Fibroblast of skin of left quadriceps (primary cell): ENCODE measurements around the gene GAL3ST1.

Source experiments
- DNase-seq, 2 experiments: peaks; one replicate each; pipeline ENCODE4 v3.0.0-alpha.2; 2013; ENCODE audit warnings: low read depth in 2 of 2

The GAL3ST1 gene

DNA sequence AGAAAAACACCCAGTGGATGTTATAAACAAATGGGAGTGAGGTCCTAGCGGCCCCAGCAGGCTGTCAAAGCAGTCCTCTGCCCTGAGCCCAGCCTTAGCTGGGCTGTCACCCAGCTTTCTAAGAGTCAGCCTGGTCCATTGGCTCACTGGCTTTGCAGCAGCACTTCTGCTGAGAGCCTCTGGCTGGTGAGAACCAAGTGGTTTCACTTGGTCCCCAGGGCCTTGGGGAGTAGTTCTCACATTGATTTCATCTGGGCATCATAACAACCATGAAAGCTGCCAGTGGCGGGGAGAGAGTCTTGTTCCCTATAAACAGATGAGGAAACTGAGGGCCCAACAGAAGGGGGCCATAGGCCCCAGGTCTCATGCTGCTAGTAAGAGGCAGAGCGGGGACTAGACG lies 39.3 kb downstream of the GAL3ST1 start:
- DNase-seq = no peak

DNA sequence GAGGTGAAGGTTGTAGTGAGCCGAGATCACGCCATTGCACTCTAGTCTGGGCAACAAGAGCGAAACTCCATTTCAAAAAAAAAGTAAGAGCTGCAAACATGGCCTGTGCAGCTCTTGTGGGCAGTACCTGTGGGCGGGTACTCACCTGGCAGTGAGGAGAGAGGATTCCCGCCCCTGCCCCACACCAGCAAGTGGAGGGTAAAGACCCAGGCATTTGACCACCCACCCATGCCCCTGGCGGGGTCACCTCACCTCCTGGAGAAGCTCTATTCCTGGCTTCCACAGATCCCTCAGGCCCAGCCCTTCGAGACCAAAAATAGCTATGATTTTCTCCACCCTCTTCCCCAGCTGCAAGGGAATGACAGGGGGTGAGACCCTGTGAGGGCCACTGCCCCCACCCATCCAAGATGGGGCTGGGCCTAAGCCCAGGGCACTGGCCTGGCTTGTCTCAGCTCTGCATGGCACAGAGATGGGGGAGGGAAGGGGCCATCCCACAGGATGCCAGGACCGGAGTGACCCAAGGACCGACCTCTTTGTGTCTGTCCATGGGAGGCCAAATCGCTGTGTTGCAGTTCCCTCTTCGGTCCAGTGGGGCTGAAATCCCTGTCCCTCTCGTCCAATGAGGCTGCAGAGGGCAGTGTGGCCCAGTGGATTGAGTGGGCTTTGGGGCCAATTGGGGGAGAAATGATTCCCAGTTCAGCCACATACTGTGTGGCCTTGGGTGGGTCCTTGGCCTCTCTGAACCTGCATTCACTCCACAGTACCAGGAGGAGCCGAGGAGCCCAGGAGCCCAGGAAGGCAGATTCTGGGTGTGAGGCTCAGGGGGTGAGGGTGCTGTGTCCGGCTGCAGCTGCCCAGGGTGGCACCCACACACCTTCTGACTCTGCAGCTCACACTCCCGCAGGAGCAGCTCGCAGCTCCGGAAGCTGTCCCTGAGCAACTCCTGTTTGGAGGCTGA lies 42.5 kb downstream of the GAL3ST1 start:
- DNase-seq = no peak

DNA sequence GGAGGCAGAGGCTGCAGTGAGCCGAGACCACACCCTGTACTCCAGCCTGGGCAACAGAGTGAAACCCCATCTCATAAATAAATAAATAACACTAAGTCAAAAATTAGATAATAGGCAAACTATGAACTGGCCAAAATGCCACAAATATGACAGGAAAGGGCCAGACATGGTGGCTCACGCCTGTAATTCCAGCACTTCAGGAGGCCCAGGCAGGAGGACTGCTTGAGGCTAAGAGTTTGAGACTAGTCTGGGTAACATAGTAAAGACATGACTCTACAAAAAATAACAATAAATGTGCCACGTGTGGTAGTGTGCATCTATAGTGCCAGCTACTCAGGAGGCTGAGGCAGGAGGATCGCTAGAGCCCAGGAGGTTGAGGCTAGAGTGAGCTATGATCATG lies 47.8 kb downstream of the GAL3ST1 start:
- DNase-seq = no peak

DNA sequence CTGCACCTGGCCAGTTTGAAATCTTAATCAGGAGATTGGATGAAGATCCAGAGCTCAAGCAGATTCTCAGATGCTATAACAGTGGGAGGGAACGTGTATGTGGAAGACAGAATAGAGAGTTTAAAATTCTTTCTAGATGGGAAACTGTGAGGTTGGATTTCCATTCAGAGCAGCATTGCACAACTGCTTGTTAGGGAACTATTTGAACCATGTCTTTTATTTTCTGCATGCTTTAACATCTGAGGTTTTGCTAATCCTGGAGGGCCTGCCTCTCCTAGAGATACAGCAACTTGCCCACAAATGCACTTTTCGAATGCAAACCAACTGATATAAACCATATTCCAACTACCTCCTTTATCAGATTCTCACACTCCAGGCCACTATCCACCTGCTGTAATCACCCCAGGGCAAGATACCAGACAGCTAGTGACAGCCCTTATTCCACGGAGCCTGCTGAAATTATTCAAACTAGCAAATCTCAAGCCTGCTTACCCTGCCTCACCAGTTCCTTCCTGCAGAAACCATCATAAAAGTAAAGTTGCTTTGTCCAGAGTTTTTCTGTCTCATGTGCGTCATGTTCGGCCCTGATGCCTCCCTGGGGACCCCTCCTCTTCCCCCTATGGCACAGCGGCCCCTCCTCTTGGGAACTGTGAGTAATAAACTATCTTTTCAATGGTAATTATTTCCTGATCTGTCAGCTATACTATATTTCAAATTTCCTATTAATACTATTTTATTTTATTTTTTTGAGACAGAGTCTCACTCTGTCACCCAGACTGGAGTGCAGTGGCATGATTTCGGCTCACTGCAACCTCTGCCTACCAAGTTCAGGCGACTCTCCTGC lies 50.6 kb downstream of the GAL3ST1 start:
- DNase-seq = no peak

DNA sequence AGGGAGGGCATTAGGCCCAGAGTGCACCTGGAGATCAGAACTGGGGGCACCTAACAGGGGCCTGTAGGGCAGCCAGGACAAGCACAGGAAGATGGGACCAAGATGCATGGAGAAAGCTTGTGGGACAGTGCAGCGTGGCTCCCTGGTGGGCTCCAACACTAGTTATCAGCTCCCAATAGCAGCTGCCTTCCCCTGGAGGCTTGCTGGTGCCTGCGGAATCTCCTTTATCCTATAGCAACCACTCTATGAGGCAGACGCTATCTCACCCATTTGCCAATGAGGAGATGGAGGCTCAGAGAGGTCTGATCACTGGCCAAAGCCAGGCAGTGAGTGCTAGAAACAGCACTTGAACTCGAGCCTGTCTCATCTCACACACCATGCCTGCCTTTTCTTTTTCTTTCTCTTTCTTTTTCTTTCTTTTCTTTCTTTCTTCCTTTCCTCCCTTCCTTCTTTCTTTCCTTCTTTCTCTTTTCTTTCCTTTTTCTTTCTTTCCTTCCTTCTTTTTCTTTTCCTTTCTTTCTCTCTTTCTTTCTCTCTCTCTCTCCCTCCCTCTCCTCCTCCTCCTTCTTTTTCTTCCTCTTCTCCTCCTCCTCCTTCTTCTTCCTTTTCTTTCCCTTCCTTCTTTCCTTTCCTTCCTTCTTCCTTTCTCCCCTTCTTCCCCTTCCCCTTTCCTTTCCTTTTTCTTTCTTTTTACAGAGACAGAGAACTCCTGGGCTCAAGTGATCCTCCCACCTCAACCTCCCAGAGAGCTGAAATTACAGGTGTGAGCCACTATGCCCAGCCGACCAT lies 52.9 kb downstream of the GAL3ST1 start:
- DNase-seq = no peak

DNA sequence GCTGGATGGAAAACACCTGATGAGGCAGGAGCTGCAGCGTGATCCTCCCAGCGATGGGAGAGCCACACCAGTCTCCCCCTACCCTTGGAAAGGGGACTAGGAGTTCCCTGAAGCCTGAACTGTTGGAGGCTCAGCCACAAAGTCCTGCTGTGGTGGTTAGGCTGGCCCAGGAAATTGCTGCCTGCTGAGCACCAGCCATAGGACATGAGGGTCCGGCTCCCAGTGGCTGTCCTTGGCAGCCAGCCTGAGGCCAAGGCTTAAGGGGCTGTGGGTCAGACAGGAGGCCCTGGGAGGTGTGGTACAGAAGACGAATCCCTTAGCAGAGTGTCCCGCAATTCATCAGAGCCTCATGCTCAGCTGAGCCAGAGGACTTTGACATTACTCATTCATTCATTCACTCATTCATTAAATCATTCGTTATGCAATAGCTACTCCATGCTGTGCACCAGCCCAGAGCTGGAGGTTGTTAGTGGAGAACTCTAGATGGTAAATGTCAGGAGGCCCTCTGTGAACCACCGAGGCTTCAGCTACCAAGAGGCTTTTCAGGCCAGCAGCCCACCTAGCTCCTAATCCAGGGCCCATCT lies 54.5 kb downstream of the GAL3ST1 start:
- no peak for DNase-seq

DNA sequence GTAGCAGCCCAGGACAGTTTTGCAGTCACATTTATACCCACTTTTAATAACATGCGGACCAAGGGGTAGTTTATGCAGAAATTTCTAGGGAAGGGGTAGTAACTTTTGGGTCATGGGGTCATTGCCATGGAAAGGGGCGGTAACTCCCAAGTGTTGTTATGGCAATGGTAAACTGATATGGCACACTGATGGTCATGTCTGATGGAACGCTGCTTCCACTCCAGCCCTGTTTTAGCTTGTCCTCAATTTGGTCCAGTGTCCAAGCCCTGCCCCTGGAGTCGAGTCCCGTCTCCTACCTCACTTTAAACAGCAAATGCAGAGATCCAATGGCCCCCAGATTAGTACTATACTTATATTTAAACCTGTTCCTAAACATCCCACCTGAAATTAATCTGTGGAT lies 57.7 kb downstream of the GAL3ST1 start:
- DNase-seq = no peak

DNA sequence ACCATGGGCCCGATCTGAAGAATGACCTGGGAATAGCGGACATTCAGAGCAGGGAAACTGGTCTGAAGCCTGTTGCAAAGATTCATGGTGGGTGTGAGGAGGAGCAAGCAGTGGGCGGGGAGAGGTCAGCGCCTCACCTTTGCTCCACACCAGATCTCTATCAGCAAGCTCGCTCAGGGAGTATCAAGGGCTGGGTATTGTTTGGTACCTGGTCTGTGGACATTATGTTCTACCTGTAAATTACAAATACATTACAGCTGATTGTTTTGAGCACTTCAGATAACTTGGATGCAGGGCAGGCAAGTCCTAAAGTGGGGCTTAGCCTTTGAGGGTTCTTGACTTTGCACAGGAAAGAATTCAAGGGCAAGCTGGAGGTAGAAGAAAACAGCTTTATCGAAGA lies 58.2 kb downstream of the GAL3ST1 start:
- no peak for DNase-seq

DNA sequence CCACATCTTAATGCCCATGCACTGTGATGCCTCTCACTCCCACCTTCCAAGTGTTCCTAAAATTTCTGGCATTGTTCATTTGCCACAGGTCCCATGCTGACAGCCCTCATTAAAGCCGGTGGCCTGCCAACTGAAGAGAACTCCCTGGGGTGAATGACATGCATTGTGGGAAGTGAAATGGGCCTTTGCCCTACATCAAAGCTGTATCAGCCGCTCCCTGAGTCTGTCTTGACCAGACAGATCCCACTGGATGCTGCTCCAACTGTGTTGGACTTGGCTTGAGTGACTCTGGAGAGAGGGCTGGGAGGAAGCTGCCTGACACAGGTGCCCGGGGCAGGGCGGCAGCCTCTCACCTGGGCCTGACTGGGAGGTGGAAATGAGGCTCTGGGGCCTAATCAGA lies 60.2 kb downstream of the GAL3ST1 start:
- DNase-seq = no peak

DNA sequence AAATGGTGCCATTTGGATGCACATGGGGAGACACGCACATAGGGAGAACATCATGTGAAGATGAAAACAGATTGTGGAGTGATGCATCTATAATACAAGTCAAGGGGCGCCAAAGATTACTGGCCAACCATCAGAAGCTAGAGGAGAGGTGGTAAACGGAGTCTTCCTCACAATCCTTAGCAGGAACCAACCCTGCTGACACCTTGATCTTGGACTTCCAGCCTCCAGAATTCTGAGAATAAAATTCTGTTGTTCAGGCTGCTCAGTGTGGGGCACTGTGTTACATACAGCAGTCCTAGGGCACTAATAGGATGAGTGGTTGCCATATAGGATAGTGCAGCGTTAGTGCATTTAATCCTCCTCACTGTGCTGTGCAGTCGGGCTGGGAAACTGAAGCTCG lies 61.0 kb downstream of the GAL3ST1 start:
- no peak for DNase-seq

DNA sequence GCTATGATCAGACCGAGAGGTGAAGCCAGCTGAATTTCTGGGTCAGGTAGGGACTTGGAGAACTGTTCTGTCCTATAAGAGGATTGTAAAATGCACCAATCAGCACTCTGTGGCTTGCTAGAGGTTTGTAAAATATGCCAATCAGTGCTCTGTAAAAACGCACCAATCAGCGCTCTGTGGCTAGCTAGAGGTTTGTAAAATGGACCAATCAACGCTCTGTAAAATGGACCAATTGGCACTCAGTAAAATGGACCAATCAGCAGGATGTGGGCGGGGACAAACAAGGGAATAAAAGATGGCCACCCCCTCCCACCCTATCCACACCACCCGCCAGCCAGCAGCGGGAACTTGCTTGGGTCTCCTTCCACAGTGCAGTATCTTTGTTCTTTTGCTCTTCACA lies 62.6 kb downstream of the GAL3ST1 start:
- DNase-seq = no peak

DNA sequence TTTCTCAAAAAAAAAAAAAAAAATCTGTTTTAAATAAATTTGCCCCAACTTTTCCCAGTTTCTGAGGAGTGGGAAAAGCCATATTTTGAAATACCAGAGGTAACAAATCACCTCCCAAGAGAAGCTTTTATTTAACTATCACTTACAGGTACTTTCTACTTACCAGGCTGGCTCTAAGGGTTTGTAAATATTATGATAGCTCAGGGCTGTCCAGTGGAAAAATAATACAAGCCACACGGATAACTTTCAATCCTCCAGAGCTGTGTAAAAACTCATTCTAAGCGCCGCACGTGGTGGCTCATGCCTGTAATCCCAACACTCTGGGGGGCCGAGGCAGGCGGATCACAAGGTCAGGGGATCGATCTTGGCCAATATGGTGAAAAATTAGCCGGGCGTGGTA lies 63.4 kb downstream of the GAL3ST1 start:
- no peak for DNase-seq

DNA sequence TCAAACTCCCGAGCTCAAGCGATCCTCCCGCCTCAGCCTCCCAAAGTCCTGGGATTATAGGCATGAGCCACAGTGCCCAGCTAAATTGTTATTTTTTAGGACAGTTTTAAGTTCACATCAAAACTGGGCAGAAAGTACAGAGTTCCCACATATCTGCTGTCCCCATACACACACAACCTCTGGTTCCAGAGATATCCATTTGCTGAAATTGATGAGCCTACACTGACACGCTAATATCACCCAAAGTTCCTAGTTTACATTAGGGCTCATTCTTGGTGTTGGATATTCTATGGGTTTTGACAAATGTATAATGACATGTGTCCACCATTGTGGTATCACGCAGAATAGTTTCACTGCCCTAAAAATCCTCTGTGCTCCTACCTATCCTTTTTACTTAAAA lies 66.2 kb downstream of the GAL3ST1 start:
- DNase-seq = no peak

DNA sequence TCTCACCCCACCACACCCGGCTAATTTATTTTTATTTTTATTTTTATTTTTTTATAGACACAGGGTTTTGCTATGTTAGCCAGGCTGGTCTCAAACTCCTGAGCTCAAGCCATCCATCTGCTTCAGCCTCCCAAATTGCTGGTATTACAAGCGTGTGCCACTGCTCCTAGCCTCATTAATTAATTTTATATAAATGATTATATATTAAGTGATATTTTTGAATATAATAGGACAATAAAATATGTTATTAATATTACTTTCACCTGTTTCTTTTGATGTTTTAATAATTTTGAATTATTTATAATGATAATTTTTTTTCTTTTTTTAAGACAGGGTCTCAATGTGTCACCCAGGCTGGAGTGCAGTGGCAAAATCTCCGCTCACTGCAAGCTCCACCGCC lies 66.8 kb downstream of the GAL3ST1 start:
- DNase-seq = no peak

DNA sequence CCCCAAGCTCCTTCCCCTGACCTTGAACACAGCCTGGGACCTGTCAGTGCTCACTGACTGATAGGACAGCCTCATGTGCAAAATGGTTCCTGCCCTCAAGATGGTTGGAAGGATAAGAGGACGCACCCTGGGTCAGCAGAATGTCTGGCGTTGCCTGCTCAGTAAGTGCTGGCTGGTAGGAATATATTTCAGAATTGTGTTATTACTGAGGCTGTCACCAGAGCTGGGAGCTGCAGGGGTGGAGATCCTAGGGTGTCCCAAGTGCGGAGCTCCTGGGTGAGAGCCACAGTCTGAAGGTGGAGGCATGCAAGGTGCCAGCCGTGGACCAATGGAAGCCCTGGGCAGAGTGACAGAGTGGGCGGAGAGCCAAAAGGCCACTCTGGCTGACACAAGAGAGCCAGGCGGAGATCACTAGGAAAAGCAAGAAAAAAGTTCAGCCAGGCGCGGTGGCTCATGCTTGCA lies 67.9 kb downstream of the GAL3ST1 start:
- DNase-seq = no peak
